Uterine smooth muscle cell (primary cell): Measurements from ENCODE around the gene PRKAR1B. TPM values are rescaled to one million over a fixed set of nuclear protein-coding genes. Genes with fewer than 3 reads are reported as not detected.

Experiments used
- total RNA-seq: library from RNA; depleted of rRNA; stranded (reverse); fragments of >200 nt; gene quantifications from 2 replicates; pipeline ENCODE4 v1.2.3, GENCODE V29; 2014

PRKAR1B gene
- total RNA-seq: 14.3 and 21.6 TPM in 2 replicates

DNA sequence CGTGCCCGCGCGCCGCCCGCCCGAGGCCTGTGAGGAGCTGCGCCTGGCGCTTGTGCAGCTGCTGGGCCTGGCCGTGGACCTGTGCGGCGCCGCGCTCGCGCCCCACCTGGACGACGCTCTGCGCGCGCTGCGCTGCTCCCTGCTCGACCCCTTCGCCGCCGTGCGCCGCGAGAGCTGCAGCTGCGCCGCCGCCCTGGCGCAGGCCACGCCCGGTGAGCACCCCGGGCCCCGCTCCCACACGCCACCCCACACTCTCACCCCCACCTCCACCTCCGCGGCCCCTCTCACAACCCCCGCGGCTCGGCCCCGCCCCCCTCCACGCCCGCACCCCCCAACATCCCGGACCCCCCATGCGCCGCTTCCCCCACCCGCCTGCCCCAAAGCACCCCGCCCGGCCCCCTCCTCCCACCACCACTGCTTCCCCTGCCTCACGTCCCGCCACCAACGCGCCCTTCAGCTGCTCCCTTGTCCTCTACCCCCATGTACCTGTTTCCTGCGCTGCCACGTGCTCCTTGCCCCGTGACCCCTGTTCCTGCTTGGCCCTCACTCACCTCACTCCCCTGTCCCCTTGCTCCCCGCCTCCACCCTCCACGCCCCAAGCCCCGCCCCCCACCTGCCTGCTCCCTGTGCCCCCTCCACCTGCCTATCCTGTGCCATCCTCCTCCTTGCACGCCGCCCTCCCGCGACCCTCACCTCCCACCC is at the start of gene PRKAR1B:
TSS of gene PRKAR1B (minus strand) at position 178 of the 702 bp plus-strand sequence. CDS start 15,776 bp downstream, outside the sequence.

DNA sequence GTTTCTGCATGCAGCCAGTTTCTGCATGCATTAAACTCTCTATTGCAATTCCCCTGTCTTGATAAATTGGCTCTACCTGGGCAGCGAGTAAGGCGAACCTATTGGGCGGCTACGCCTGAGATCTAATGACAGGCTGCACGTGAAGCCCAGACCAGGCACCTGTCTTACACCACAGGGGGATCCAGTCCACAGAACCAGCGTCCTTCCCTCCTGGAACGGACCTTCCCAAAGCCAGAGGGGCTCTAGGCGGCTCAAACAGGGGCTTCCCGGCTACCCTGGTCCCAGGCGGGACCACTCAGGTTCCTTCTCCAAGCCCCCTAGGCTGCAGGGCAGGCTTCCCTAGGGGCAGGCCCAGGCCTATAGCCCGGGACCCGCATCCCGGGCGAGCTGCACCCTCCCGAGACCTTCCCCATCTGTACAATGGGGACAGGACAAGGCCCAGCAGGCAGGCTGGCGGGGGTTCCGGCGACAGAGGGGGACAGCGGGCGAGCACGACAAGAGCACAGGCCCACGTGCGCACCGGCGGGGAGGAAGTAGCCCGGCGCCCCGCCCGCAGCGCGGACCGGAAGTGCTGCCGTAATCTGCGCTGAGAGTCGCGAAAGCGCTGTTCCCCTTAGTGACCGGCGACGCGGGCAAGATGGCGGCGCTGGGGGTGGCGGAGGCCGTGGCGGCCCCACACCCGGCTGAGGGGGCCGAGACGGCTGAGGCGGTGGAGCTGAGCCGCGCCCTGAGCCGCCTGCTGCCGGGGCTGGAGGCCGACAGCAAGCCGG is 812 bp downstream of the PRKAR1B start, which contains the start of gene DNAAF5:
TSS of gene DNAAF5 (plus strand) at position 616 of the 770 bp plus-strand sequence. CDS start at position 638, 22 bp downstream.

DNA sequence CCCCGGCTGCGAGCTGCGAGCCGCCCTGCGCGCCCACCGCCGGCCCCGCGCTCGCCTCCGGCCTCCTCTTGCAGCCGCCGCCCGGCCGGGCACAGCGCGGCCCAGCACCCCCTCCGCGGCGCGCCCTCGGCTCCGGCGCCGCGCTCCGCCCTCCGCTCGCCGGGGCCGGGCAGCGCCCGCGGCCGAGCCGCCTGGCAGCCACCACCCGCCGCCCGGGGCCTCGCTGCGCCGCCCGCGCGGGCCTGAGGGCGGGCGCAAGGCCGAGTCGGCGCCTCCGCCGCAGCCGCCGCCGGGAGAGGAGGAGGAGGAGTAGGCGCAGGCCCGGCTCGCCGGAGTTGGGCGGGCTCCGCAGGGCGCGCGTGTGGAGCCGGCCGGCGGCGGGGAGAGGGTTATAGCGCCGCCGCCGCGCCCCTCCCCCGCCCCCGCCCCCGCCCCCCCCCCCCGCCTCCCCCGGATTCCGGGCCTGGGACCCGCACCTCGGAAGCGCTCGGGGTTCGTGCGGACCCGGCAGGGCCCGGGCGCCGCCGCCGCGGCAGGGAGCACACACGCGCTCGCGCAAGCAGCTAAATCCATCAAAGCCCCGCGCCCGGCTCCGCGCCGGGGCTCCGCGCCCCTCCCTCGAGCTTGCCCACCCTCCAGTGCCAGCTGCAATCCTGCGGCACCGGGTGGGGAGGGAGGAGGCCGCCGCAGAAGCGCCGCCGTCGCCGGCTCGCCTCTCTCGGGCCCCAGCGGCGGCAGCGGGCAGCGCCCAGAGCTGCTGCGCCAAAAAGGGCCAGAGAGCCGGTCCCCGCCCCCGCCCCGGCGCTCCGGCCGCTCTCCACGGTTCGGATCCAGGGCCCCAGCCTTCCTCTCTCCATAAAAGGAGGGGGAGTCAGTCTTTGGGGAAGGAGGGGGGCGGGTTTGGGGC is 207.3 kb downstream of the PRKAR1B start, which contains the start of gene PDGFA:
TSS of gene PDGFA (minus strand) at position 363 of the 907 bp plus-strand sequence. CDS start 845 bp downstream, outside the sequence.

Other genes with a start within 250 kb of the PRKAR1B start
- gene PDGFA, start 207.4 kb downstream of the PRKAR1B start, total RNA-seq: 7.3 and 20.4 TPM in 2 replicates
- gene DNAAF5, start 582 bp downstream of the PRKAR1B start, total RNA-seq: 18.0 and 22.0 TPM in 2 replicates
- gene SUN1, start 105.2 kb upstream of the PRKAR1B start, total RNA-seq: 232 and 251 TPM in 2 replicates
- 34.0 and 40.2 TPM in 2 replicates for gene GET4, start 149.3 kb upstream of the PRKAR1B start, total RNA-seq
- 0.33 and 1.2 TPM in 2 replicates for gene ADAP1, start 227.4 kb upstream of the PRKAR1B start, total RNA-seq
- 10.2 and 15.6 TPM in 2 replicates for gene COX19, start 248.3 kb upstream of the PRKAR1B start, total RNA-seq